HEK293 (cell line): Measurements from ENCODE around the gene TAF1D.

Experiments used
- CTCF ChIA-PET: fragments of 350-600 bp; formaldehyde crosslinking; extraction: SDS; loops from one replicate; lab custom pipeline; 2021; ENCODE audit warnings: antibody characterized with exemption; lab: Yijun Ruan, JAX
- POLR2A ChIA-PET: fragments of 300-600 bp; formaldehyde crosslinking; extraction: SDS; loops from one replicate; lab custom pipeline; 2020; ENCODE audit warnings: antibody characterized with exemption, inconsistent platforms; lab: Yijun Ruan, JAX
- H3K27ac ChIP-seq: fragments of 200-500 bp; sonication (Bioruptor generic); 2 replicates; pipeline ENCODE4 v1.5.1; 2014; ENCODE audit warnings: low read depth, low read length, control low read depth, inconsistent platforms; ENCODE audit errors: extremely low read depth
- H3K36me3 ChIP-seq, 2 experiments: fragments of 200-500 bp in 1 of 2; sonication (Bioruptor generic) in 1 of 2; 1 replicate in 1 of 2; 2 replicates in 1 of 2; pipeline ENCODE4 v1.5.1; 2014 to 2017; ENCODE audit warnings: inconsistent platforms in 2 of 2, low read length in 2 of 2; ENCODE audit not compliant: control insufficient read depth in 2 of 2, insufficient read depth in 1 of 2
- H3K4me1 ChIP-seq: fragments of 200-500 bp; sonication (Bioruptor generic); 2 replicates; pipeline ENCODE4 v1.5.1; 2014; ENCODE audit warnings: mild to moderate bottlenecking, low read length, inconsistent platforms; ENCODE audit not compliant: control insufficient read depth, insufficient read depth
- H3K4me3 ChIP-seq: 2 replicates; pipeline ENCODE4 v1.5.1; 2011; ENCODE audit warnings: low read depth, mild to moderate bottlenecking, control low read depth, low read length, moderate library complexity
- H3K9me3 ChIP-seq: fragments of 200-500 bp; sonication (Bioruptor generic); 2 replicates; pipeline ENCODE4 v1.5.1; 2014; ENCODE audit warnings: low read depth, low read length, inconsistent platforms; ENCODE audit not compliant: control insufficient read depth, insufficient read depth
- AEBP2 ChIP-seq: fragments of 450-650 bp; formaldehyde crosslinking; IDR thresholded peaks from 2 replicates; pipeline ENCODE4 v1.5.1; 2016; ENCODE audit warnings: missing biosample characterization, missing genetic modification characterization, borderline replicate concordance
- FEZF1 ChIP-seq: fragments of 450-650 bp; formaldehyde crosslinking; IDR thresholded peaks from 2 replicates; pipeline ENCODE4 v1.5.1; 2016; ENCODE audit warnings: missing biosample characterization, missing genetic modification characterization
- IKZF3 ChIP-seq: fragments of 450-650 bp; IDR thresholded peaks from 2 replicates; pipeline ENCODE4 v1.5.0; 2018; ENCODE audit warnings: missing biosample characterization, mild to moderate bottlenecking, missing genetic modification characterization, moderate library complexity
- WT1 ChIP-seq: fragments of 450-650 bp; formaldehyde crosslinking; IDR thresholded peaks from 2 replicates; pipeline ENCODE4 v1.5.1; 2016; ENCODE audit warnings: missing biosample characterization, missing genetic modification characterization
- ZBTB1 ChIP-seq: fragments of 450-650 bp; formaldehyde crosslinking; IDR thresholded peaks from 2 replicates; pipeline ENCODE4 v1.5.1; 2016; ENCODE audit warnings: missing biosample characterization, missing genetic modification characterization
- ZBTB49 ChIP-seq: fragments of 450-650 bp; formaldehyde crosslinking; IDR thresholded peaks from 2 replicates; pipeline ENCODE4 v1.5.1; 2016; ENCODE audit warnings: missing biosample characterization, missing genetic modification characterization, low read depth
- ZNF132 ChIP-seq: fragments of 450-650 bp; formaldehyde crosslinking; IDR thresholded peaks from 2 replicates; pipeline ENCODE4 v1.5.1; 2017; ENCODE audit warnings: missing biosample characterization, missing genetic modification characterization, borderline replicate concordance
- ZNF488 ChIP-seq: fragments of 450-650 bp; formaldehyde crosslinking; IDR thresholded peaks from 2 replicates; pipeline ENCODE4 v1.5.1; 2016; ENCODE audit warnings: missing biosample characterization, missing genetic modification characterization
- ZNF529 ChIP-seq: fragments of 450-650 bp; formaldehyde crosslinking; IDR thresholded peaks from 2 replicates; pipeline ENCODE4 v1.5.1; 2017; ENCODE audit warnings: missing genetic modification characterization, missing biosample characterization; ENCODE audit not compliant: insufficient replicate concordance
- ZNF621 ChIP-seq: fragments of 450-650 bp; formaldehyde crosslinking; IDR thresholded peaks from 2 replicates; pipeline ENCODE4 v1.5.1; 2017; ENCODE audit warnings: missing biosample characterization, missing genetic modification characterization
- TF ChIP-seq, protein P1 (sequence below): IDR thresholded peaks from 2 replicates; pipeline ENCODE4 v1.6.1; 2011; ENCODE audit warnings: mild to moderate bottlenecking, low read depth, low read length, borderline replicate concordance

TAF1D gene

DNA sequence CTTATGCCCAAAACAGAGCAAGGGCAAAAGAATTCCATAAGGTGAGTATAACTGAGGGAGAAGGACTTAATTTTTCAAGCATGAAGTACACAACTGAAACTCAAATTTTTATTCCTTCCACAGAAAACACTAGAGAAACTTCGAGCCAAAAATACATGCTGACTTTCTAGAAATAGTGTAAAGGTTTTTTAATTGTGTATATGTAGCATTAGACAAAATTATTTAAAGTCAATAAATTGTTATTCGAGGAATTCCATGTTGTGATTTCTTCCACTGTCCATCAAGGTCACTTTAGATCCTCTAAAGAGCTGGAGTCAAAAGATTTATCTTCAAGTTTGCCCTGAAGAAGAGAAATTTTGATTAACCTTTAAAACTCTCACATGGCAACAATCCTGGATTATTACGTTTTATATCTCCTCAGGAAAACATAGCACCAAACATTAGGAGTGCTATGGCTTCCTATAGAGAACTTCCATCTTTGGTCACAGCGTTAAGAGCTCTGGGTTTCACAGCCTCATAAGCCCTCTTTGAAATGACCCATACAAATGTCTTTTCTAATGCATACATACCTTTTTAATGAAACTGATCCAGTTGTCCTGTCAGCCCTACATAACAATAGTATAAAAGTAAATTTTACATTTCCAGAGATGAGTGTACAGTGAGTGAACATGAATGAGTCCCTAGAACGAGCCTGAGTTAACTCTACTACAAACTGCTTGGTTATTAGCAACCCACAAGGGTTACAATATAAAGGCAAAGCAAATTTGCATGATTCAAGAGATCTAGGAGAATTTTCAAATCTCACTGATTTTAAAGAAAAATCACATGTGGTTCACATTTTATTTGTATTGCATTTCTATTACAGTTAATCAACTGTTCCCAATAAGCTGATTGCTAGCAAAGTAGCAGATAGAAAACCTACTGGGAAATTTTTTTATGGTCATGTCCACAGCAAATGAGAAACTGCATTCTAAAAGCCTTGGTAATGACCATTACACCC is 10.9 kb downstream of the TAF1D start:
- Histone ChIP-seq H3K27ac (no peak overlapping the region), H3K4me1 (no peaks in the 10 kb centered on the region), H3K9me3 (no peaks in the 10 kb centered on the region), H3K36me3 (peaks cover 24 to 100% of the 10 kb centered on the region in 2 experiments), H3K4me3 (no peak overlapping the region)
- TF ChIP-seq ZNF488 (no peak), ZNF529 (tag by site-specific recombination) (no peak), WT1 (tag by site-specific recombination) (no peak), ZBTB49 (no peak), ZNF132 (no peak), AEBP2 (tag by site-specific recombination) (no peak), FEZF1 (tag by site-specific recombination) (no peak)
- CTCF ChIA-PET: interaction anchor here (0.6 kb wide), 1 partner anchor 187 kb away, joined by 3 read pairs; the partner anchor contains the start of gene SMCO4
- POLR2A ChIA-PET: interaction anchor here (2.1 to 5.3 kb wide), 2 partner anchors 10 to 54 kb away, joined by 6 to 48 read pairs; partner anchors contain the start of genes C11orf54, MED17 and TAF1D

- H3K4me3 ChIP-seq: no peak overlapping the region
- H3K4me1 ChIP-seq: no peaks in the 10 kb centered on the region
- ChIA-PET POLR2A (interaction anchor here (2.1 to 5.3 kb wide), 2 partner anchors 11 to 55 kb away, joined by 6 to 48 read pairs; partner anchors contain the start of genes C11orf54, MED17 and TAF1D), CTCF (interaction anchor here (0.6 kb wide), 1 partner anchor 12 kb away, joined by 3 read pairs; the partner anchor contains the start of genes C11orf54 and TAF1D)
- no peak for TF ChIP-seq ZBTB1 (tag by site-specific recombination)
- H3K9me3 ChIP-seq: no peaks in the 10 kb centered on the region
- peaks cover 22 to 99% of the 10 kb centered on the region in 2 experiments for H3K36me3 ChIP-seq
- no peak overlapping the region for H3K27ac ChIP-seq
Measured at GRCh38 chr11:93729129-93729616, 12.1 kb downstream of the TAF1D start.

DNA sequence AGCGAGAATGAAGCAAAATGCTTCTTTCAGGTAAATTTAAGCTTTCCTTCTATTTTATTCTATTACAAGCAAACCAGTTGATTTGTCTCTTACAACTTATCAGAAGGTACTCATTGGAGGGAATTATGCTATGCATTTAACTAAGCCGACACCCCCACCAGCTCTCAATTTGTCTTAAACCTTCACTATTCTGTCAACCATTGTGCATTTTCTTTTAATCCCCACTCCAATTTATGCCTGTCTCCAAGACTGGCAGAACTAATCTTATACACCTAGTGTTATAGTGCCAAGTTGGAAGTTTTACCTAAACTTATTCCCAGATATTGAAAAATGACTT is 12.5 kb downstream of the TAF1D start:
- Histone ChIP-seq H3K27ac (no peak overlapping the region), H3K4me1 (no peaks in the 10 kb centered on the region), H3K9me3 (no peaks in the 10 kb centered on the region), H3K4me3 (no peak overlapping the region), H3K36me3 (peaks cover 20 to 97% of the 10 kb centered on the region in 2 experiments)
- ChIA-PET POLR2A (interaction anchor here (2.1 to 5.3 kb wide), 2 partner anchors 11 to 55 kb away, joined by 6 to 48 read pairs; partner anchors contain the start of genes C11orf54, MED17 and TAF1D), CTCF (no interaction called here)
- TF ChIP-seq, protein P1, sequence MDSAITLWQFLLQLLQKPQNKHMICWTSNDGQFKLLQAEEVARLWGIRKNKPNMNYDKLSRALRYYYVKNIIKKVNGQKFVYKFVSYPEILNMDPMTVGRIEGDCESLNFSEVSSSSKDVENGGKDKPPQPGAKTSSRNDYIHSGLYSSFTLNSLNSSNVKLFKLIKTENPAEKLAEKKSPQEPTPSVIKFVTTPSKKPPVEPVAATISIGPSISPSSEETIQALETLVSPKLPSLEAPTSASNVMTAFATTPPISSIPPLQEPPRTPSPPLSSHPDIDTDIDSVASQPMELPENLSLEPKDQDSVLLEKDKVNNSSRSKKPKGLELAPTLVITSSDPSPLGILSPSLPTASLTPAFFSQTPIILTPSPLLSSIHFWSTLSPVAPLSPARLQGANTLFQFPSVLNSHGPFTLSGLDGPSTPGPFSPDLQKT: no peak
- TF ChIP-seq IKZF3 (tag by site-specific recombination): no peak
- no peak for TF ChIP-seq ZNF621
